GM19467 (cell line): Measurements from ENCODE around the gene CDYL2.

Experiments used
- ATAC-seq: cut with Tn5 transposase; IDR thresholded peaks from one replicate; pipeline ENCODE4 v1.9.1; 2021; ENCODE audit warnings: mild to moderate bottlenecking, moderate library complexity; ENCODE audit not compliant: unreplicated experiment

Gene CDYL2

GRCh38 chr16:80710918-80711317 is 93.5 kb downstream of the CDYL2 start:
- ATAC-seq = no peak

- ATAC-seq = no peak
Observed at GRCh38 chr16:80708823-80709222, 95.6 kb downstream of the CDYL2 start.

DNA sequence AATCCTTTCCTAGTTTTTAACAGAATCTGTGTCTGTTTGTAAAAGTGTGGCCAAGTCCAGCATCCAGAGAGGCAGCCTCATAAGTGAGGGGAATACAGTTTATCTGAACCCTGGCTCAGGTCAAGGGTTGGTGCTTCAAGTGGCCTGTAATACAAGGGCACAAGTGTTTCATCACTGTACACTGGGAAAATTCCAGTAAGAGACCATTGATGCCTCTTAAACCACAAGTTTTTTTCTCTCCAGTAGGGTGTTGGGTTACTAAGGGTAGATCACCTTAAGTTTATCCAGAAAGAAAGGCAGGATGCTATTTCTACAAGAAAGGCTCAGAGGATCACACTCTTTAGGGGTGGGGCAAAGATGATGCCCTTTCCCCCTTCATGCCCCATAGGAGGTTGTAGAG is 96.7 kb downstream of the CDYL2 start:
- ATAC-seq = no peak

DNA sequence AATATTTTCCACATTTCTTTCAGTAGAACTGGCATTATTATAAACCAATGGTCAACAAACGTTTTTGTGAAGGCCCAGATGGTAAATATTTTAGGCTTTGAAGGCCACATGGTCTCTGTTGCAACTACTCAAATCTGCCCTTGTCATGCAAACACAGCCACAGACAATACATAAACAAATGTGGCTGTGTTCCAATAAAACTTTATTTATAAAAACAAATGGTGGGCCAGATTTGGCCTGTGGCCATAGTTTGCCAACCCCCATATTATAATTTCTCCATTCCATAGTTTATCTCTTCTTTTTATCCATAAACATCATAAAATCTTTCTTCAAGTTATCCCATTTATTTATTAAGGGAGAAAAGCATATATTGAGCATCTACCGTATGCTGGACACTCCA is 98.8 kb downstream of the CDYL2 start:
- no peak for ATAC-seq

GRCh38 chr16:80704751-80705505 is 99.5 kb downstream of the CDYL2 start:
- ATAC-seq = no peak

DNA sequence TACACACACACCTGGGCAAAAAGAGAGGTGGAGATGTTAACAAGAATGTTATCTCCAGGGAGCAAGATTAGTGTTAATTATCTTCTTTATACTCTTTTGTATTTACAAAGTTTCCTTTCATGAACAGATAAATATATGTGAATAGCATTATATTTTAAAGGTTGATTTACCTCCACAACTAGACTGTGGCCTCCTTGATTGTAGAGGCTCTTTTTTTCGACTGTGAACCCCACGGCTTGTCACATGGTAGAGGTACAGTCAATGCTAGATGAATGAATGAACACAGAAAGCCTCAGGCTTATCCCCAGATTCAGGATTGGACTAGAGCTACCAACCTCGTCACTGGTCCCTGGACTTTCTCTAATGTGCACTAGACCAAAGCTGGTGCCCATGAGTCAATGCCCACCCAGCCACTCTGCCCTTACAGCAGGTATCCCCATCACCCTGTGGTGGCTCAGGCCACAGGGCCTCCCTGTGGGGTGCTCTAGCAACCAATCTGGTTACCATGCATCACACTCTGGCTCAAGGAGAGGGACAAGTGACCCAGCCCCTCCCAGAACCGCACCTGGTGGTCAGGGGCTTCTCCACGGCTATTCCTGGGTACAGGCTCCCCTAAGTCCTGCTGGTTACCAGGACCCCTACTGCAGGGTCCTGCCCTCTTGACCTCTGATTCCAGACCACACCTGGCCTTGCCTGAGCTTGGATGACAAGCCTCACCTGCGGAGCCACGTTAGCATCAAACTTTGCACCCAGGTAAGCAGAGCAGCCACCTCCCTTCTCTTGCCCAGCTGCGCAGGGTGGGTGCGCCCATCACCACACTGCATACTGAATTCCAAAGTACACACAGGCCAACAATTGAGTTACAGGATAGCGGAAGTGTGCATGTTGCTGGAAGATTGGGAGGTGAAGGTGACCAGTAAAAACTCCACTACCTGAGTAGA is 101.0 kb downstream of the CDYL2 start:
- ATAC-seq = no peak

DNA sequence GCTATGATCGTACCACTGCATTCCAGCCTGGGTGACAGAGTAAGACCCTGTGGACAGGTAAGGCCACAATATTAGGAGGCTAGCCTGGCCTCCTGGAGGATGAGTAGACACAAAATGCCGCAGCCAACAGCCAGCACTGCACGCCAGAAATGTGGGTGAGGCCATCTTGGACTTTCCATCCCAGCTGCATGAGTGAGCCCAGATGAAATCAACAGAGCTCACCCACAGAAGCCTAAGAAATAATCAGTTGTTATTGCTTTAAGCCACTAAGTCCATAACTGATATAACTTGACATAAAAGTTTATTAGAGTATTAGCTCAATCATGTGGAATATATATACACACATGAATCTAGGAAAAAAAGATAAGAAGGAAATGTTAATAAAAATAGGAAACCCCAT is 101.7 kb downstream of the CDYL2 start:
- ATAC-seq = no peak

- no peak for ATAC-seq
Observed at GRCh38 chr16:80700558-80700957, 103.8 kb downstream of the CDYL2 start.

GRCh38 chr16:80695020-80695419 is 109.4 kb downstream of the CDYL2 start:
- no peak for ATAC-seq

GRCh38 chr16:80693553-80693952 is 110.8 kb downstream of the CDYL2 start:
- ATAC-seq = no peak

- no peak for ATAC-seq
Observed at GRCh38 chr16:80692270-80692669, 112.1 kb downstream of the CDYL2 start.

DNA sequence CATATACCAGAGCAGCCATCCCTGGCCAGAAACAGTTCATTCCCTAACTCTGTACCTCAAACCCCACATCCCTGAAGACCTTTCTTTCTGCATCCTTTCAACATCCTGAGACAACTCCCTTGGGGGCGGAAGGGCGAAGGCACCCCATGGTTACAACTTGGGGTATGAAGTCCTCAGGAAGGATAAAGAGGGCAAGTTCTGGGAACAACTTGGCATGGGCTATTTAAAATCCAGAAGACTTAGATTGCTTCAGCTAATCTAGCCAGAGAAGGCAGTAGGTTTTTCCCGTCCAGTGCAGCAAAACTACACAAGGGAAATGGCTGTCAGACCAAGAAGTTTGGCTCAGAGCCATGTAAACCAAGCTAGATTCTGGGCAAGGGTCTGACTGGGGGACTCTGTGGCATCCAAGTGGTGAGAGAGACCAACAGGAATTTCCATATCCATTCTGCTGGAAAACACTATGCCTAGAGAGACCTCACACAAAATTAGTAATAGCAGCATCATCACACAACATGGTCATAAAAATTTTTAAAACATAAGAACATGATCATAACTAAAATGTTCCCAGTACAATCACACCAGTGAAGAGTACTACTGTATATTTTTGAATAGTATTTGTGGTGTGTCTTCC is 113.2 kb downstream of the CDYL2 start:
- ATAC-seq = no peak

DNA sequence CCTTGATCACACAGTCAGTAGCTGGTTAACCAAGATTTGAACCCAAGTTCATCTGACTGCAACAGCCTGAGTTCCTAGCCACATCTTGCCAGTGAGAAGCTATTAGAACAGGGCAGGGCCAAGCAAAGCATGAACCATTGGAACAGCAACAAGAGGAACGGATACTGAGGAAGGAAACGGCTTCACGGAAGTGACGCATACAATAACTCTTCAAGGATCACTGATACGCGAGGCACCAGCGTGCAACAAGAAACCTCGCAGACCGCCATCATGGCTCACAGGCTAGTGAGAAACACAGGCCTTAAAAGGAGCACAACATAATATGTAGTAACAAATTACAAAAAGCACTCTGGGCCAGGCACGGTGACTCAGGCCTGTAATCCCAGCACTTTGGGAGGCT is 114.9 kb downstream of the CDYL2 start:
- no peak for ATAC-seq

DNA sequence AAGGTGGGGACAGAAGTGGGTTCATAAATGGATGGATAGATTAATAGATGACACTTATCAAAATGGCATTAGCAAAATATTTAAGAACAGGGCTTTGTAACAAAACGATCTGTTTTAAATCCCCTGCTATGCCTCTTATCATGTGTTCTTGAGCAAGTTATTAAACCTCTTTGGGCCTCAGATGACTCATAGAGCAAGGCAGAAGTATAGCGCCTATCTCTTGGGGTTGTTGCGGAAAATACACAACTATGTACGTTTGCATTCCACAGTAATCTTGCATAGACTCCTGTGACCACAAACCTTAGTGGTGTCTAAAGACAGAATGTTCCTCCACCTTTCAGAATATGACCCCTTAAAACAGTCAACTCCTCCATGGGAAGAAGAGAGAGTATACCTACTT is 116.8 kb downstream of the CDYL2 start:
- ATAC-seq = no peak

DNA sequence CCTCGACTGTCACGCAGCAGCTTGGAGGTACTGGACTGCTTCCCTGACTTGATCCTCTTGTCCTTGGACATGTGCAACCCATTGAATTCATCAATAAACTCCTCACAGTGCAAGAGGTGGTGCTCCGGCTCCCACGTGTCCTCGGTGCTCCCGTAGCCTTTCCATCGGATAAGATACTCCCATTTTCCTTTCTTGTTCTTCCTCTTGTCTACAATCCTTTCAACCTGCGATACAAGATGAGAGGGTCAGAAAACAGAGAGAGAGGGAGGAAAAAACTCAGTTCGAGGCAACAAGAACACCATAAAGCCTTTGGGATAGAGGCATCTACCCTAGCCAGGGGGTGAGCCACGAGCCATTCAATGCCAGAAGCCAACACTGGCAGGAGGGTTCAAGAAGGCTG is 119.5 kb downstream of the CDYL2 start:
- no peak for ATAC-seq

DNA sequence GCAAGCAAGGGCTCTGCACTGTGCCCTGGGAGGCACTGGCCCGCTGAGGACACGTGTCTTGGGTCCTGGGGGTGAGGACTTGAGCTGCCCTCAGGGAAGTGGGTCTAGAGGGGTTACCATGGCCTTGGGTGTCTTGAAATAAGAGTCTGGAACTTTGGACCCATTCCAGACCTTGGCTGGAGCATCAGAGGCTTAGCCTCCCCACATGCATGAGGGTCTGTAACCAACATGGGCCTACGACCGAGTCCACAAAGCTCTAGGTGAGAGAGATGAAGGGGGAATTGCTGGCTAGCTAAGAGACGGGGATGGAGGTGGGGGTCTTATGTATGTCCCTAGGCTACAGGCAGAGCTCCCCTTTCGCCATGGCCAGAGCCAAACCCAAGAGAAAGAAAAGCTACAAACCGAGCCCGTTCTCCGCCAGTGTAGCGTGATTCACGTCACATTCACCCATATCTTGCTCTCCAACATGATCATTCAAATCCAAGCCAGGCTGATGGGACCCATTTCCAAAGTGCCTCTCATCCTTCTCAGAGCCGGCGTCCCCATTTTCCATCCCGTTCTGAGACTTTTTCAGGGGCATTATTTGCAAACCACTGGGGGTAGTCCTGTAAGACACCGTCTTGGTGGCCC is 120.1 kb downstream of the CDYL2 start:
- ATAC-seq = no peak

GRCh38 chr16:80683646-80684045 is 120.8 kb downstream of the CDYL2 start:
- ATAC-seq = no peak

GRCh38 chr16:80682421-80683070 is 121.9 kb downstream of the CDYL2 start:
- ATAC-seq = no peak

- ATAC-seq = no peak
Observed at GRCh38 chr16:80681436-80681835, 123.0 kb downstream of the CDYL2 start.

DNA sequence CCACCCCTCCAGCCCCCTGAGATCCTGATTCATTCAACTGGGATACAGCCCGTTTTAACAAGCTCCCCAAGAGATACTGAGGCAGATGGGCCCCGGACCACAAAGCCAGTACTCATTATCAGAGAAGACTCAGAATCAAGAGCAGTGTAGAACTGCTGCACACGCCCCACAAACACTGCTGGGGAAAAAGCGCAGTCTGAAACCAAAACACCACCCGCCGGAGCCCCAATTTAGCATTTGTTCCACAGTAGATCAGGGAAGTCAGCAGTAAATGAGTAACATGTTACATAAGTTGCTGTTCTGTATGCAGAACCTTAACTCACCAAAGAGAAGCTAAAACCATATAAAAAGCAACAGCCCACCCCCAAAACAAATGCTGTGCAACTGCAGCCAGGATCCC is 123.6 kb downstream of the CDYL2 start:
- ATAC-seq = no peak

DNA sequence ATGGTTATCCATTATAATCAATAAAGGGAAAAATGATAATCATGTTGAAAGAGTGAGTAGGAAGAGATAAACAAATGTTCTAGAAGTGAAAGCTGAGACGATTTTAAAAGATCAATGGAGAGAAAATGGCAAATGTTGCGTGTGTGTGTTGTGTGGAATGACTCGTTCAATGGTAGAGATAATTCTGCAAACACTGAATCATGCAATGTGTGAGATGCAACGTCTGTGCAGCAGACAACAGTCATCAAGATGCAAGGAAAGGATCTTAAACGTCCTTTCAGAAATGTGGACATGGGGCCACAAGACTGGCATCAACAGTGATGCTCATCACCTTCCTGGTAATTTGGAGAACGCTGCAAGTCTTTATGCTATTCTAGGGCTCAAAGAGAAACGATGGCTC is 124.4 kb downstream of the CDYL2 start:
- no peak for ATAC-seq
